Dendritic cell treated with granulocyte-macrophage colony-stimulating factor and Interleukin-4, amounts not matched to agents 40 ng/mL and 50 ng/mL, for 4 days (primary cell): ENCODE results near the gene ARHGAP19.

ENCODE experiments used
- H3K27ac Mint-ChIP-seq: one replicate; pipeline ENCODE4 v1.8.0; 2022; ENCODE audit warnings: mild to moderate bottlenecking, mixed read lengths
- H3K27me3 Mint-ChIP-seq: one replicate; pipeline ENCODE4 v1.8.0; 2022; ENCODE audit warnings: mild to moderate bottlenecking, mixed read lengths
- H3K36me3 Mint-ChIP-seq: one replicate; pipeline ENCODE4 v1.8.0; 2022; ENCODE audit warnings: low read depth, mixed read lengths
- H3K4me1 Mint-ChIP-seq: one replicate; pipeline ENCODE4 v1.8.0; 2022; ENCODE audit warnings: low read depth, mixed read lengths
- H3K4me3 Mint-ChIP-seq: one replicate; pipeline ENCODE4 v1.8.0; 2022; ENCODE audit warnings: mild to moderate bottlenecking, moderate library complexity, mixed read lengths
- H3K9me3 Mint-ChIP-seq: one replicate; pipeline ENCODE4 v1.8.0; 2022; ENCODE audit warnings: mixed read lengths
- intact Hi-C: fragments of 100-400 bp; cut with micrococcal nuclease; formaldehyde crosslinking; loops from one replicate; pipeline ENCODE4 v1.15.0; 2022

The ARHGAP19 gene

GRCh38 chr10:97179311-97179710 lies 113.1 kb downstream of the ARHGAP19 start:
- no peak overlapping the region for H3K27ac Mint-ChIP-seq
- H3K9me3 Mint-ChIP-seq, result no peaks in the 10 kb centered on the region
- no peaks in the 10 kb centered on the region for H3K36me3 Mint-ChIP-seq
- H3K4me3 Mint-ChIP-seq, result no peak overlapping the region
- H3K4me1 Mint-ChIP-seq, result no peaks in the 10 kb centered on the region
- H3K27me3 Mint-ChIP-seq, result peaks cover 39% of the 10 kb centered on the region
- intact Hi-C loops, result no loop called here

- no peaks in the 10 kb centered on the region for H3K9me3 Mint-ChIP-seq
- H3K36me3 Mint-ChIP-seq, result no peaks in the 10 kb centered on the region
- no peak overlapping the region for H3K27ac Mint-ChIP-seq
- H3K27me3 Mint-ChIP-seq, result peaks cover 27% of the 10 kb centered on the region
- H3K4me1 Mint-ChIP-seq, result no peaks in the 10 kb centered on the region
- H3K4me3 Mint-ChIP-seq, result no peak overlapping the region
- intact Hi-C loops, result no loop called here
Measured at GRCh38 chr10:97178074-97178473, 114.4 kb downstream of the ARHGAP19 start.

- intact Hi-C loops, result no loop called here
- Mint-ChIP-seq H3K9me3 (no peaks in the 10 kb centered on the region), H3K27me3 (peaks cover 28% of the 10 kb centered on the region), H3K4me1 (no peaks in the 10 kb centered on the region), H3K36me3 (no peaks in the 10 kb centered on the region), H3K27ac (no peak overlapping the region), H3K4me3 (no peak overlapping the region)
Measured at GRCh38 chr10:97176226-97176625, 116.2 kb downstream of the ARHGAP19 start.

- intact Hi-C loops, result no loop called here
- peaks cover 30% of the 10 kb centered on the region for H3K27me3 Mint-ChIP-seq
- H3K27ac Mint-ChIP-seq, result no peak overlapping the region
- no peak overlapping the region for H3K4me3 Mint-ChIP-seq
- no peaks in the 10 kb centered on the region for H3K36me3 Mint-ChIP-seq
- H3K9me3 Mint-ChIP-seq, result no peaks in the 10 kb centered on the region
- no peaks in the 10 kb centered on the region for H3K4me1 Mint-ChIP-seq
Measured at GRCh38 chr10:97175586-97175985, 116.9 kb downstream of the ARHGAP19 start.

- no peaks in the 10 kb centered on the region for H3K9me3 Mint-ChIP-seq
- no peaks in the 10 kb centered on the region for H3K36me3 Mint-ChIP-seq
- no peak overlapping the region for H3K27ac Mint-ChIP-seq
- no peaks in the 10 kb centered on the region for H3K4me1 Mint-ChIP-seq
- intact Hi-C loops, result no loop called here
- H3K4me3 Mint-ChIP-seq, result no peak overlapping the region
- peaks cover 24% of the 10 kb centered on the region for H3K27me3 Mint-ChIP-seq
Measured at GRCh38 chr10:97174941-97175340, 117.5 kb downstream of the ARHGAP19 start.

GRCh38 chr10:97174276-97174775 lies 118.1 kb downstream of the ARHGAP19 start:
- H3K4me3 Mint-ChIP-seq, result no peak overlapping the region
- intact Hi-C loops, result no loop called here
- no peaks in the 10 kb centered on the region for H3K36me3 Mint-ChIP-seq
- no peaks in the 10 kb centered on the region for H3K9me3 Mint-ChIP-seq
- no peaks in the 10 kb centered on the region for H3K4me1 Mint-ChIP-seq
- peaks cover 22% of the 10 kb centered on the region for H3K27me3 Mint-ChIP-seq
- H3K27ac Mint-ChIP-seq, result no peak overlapping the region

- no peaks in the 10 kb centered on the region for H3K4me1 Mint-ChIP-seq
Measured at GRCh38 chr10:97173036-97173435, 119.4 kb downstream of the ARHGAP19 start.

More at GRCh38 chr10:97173036-97173435, 119.4 kb downstream of the ARHGAP19 start:
- H3K36me3 Mint-ChIP-seq, result no peaks in the 10 kb centered on the region
- no peak overlapping the region for H3K27ac Mint-ChIP-seq
- H3K9me3 Mint-ChIP-seq, result no peaks in the 10 kb centered on the region
- intact Hi-C loops, result no loop called here
- no peak overlapping the region for H3K4me3 Mint-ChIP-seq
- peaks cover 19% of the 10 kb centered on the region for H3K27me3 Mint-ChIP-seq
